PC-9 (cell line): ENCODE results near the gene FAM83G.
"Not testable (repeated sequence)": the region's sequence is repeated elsewhere in the genome, so short reads cannot be mapped to it uniquely, and the experiment has no call there.

Experiments used
- CTCF ChIP-seq: fragments of 200-600 bp; sonication (generic); conservative IDR thresholded peaks from 2 replicates; pipeline ENCODE4 v1.6.1; 2017; ENCODE audit warnings: mixed run types, antibody characterized with exemption, mild to moderate bottlenecking, moderate library complexity
- EZH2 ChIP-seq: fragments of 200-600 bp; sonication (generic); IDR thresholded peaks from 2 replicates; pipeline ENCODE4 v1.8.0; 2017; ENCODE audit warnings: antibody characterized with exemption, low read depth

GRCh38 chr17:19047510-19047909 is 42.9 kb upstream of the FAM83G start:
- not testable (repeated sequence) for TF ChIP-seq CTCF, EZH2
